ENCODE results near the gene KSR1.

DNA sequence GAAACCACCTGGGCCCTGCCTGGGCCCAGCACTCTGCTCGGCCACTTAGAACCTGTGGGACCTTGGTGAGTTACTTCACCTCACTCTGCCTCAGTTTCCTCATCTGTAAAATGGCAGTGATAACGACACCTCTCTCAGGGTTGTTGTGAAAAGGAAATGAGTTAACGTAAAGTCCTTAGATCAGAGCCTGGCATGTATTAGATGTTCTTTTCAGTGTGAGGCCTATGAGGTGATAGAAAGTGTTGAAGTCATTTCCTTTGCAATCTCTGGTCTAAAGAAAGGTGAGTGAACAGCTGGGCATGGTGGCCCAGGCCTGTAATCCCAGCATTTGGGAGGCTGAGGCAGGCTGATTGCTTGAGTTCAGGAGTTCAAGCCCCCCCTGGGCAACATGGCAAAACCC, 123.1 kb downstream of the KSR1 start:
- TF ChIP-seq, protein P1, sequence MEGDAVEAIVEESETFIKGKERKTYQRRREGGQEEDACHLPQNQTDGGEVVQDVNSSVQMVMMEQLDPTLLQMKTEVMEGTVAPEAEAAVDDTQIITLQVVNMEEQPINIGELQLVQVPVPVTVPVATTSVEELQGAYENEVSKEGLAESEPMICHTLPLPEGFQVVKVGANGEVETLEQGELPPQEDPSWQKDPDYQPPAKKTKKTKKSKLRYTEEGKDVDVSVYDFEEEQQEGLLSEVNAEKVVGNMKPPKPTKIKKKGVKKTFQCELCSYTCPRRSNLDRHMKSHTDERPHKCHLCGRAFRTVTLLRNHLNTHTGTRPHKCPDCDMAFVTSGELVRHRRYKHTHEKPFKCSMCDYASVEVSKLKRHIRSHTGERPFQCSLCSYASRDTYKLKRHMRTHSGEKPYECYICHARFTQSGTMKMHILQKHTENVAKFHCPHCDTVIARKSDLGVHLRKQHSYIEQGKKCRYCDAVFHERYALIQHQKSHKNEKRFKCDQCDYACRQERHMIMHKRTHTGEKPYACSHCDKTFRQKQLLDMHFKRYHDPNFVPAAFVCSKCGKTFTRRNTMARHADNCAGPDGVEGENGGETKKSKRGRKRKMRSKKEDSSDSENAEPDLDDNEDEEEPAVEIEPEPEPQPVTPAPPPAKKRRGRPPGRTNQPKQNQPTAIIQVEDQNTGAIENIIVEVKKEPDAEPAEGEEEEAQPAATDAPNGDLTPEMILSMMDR (IDR thresholded peaks at IDR 0.05; ENCODE audit: insufficient read depth, low read depth, low read length): no peak
- no peak for TF ChIP-seq EZH2 (IDR thresholded peaks at IDR 0.05; ENCODE audit: insufficient read depth, low read length)
